OCI-LY3 (cell line): Measurements from ENCODE around the gene ANKRD11.

Experiments
- EZH2phosphoT487 ChIP-seq: fragments of 200-600 bp; shearing (Covaris generic); IDR thresholded peaks from 2 replicates; pipeline ENCODE4 v1.6.1; 2018; ENCODE audit warnings: antibody characterized with exemption, mixed run types, low read depth
- TF ChIP-seq, protein P1 (sequence below): fragments of 200-600, 300-600 bp; sonication (generic); IDR thresholded peaks from 2 replicates; pipeline ENCODE4 v1.5.1; 2014; ENCODE audit warnings: antibody characterized with exemption, low read length, low read depth

DNA sequence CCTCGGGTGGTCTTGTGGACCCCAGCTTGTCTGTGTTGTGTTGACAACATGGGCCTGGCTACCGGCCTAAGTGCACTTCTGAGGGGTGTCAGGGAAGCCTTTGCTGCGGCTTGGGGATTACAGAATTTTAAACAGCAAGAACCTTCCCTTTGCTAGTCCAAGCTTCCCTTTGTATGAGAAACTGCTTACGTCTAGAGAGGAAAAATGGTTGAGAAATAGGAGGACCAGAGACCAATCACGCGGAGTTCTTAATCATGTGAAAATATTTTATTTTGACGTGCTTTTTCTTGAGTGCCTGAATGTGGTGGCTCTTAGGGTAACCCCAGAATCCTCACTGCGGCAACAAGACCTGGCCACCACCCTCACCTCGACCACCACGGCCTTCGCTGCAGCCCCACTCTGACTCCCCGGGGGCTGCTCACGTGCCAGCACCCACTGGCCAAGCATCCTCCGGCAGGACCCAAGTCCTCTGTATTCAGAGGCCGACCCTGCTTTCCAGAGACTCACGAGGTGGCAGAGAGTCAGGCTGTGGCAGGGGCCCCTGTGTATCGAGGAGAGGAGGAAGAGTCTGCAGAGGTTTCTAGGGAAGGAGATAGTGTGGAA, 191.6 kb downstream of the ANKRD11 start:
- TF ChIP-seq, protein P1, sequence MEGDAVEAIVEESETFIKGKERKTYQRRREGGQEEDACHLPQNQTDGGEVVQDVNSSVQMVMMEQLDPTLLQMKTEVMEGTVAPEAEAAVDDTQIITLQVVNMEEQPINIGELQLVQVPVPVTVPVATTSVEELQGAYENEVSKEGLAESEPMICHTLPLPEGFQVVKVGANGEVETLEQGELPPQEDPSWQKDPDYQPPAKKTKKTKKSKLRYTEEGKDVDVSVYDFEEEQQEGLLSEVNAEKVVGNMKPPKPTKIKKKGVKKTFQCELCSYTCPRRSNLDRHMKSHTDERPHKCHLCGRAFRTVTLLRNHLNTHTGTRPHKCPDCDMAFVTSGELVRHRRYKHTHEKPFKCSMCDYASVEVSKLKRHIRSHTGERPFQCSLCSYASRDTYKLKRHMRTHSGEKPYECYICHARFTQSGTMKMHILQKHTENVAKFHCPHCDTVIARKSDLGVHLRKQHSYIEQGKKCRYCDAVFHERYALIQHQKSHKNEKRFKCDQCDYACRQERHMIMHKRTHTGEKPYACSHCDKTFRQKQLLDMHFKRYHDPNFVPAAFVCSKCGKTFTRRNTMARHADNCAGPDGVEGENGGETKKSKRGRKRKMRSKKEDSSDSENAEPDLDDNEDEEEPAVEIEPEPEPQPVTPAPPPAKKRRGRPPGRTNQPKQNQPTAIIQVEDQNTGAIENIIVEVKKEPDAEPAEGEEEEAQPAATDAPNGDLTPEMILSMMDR = no peak
- no peak for TF ChIP-seq EZH2phosphoT487
